ENCODE measurements around the gene DDIT3. TPM values are rescaled to one million over a fixed set of nuclear protein-coding genes. Genes with fewer than 3 reads are reported as not detected.
A peak's percentile ranks its signal among the peaks of the same experiment; 100 is the strongest.

Gene DDIT3
- total and polyA plus RNA-seq, 2 of the 13 experiments (the other 11 are each of a cell fraction or from before 2014, with no cell fraction given), result 27.5 to 48.7 TPM

- TF ChIP-seq ZNF251 (CRISPR knock-in tag; IDR thresholded peaks at IDR 0.05) (no peak), ZBTB26 (CRISPR knock-in tag; IDR thresholded peaks at IDR 0.05; ENCODE audit: borderline replicate concordance) (no peak), MYNN (CRISPR knock-in tag; IDR thresholded peaks at IDR 0.05; ENCODE audit: low read depth) (no peak), TEAD3 (CRISPR knock-in tag; optimal IDR thresholded peaks at IDR 0.05; ENCODE audit: borderline replicate concordance) (peak; percentile 49), ZBTB25 (CRISPR knock-in tag; IDR thresholded peaks at IDR 0.05) (peak; percentile 80; the same call in 1 of the 2 replicates), SP1 (IDR thresholded peaks at IDR 0.05) (no peak), SP1 (CRISPR knock-in tag; IDR thresholded peaks at IDR 0.05) (no peak), BCLAF1 (IDR thresholded peaks at IDR 0.05) (no peak), ZNF224 (CRISPR knock-in tag; IDR thresholded peaks at IDR 0.05) (peak; percentile 81), EED (CRISPR knock-in tag; IDR thresholded peaks at IDR 0.05) (peak; percentile 52; the same call in 1 of the 2 replicates), ZNF446 (CRISPR knock-in tag; IDR thresholded peaks at IDR 0.05) (0 out of 2 replicates have a peak, but pooled peaks have one; percentile 50), ZNF543 (CRISPR knock-in tag; IDR thresholded peaks at IDR 0.05) (no peak), ZNF552 (CRISPR knock-in tag; IDR thresholded peaks at IDR 0.05; ENCODE audit: borderline replicate concordance) (no peak), MEIS2 (CRISPR knock-in tag; IDR thresholded peaks at IDR 0.05) (no peak; the same call in 1 of the 2 replicates)
- TF ChIP-seq, protein P1, sequence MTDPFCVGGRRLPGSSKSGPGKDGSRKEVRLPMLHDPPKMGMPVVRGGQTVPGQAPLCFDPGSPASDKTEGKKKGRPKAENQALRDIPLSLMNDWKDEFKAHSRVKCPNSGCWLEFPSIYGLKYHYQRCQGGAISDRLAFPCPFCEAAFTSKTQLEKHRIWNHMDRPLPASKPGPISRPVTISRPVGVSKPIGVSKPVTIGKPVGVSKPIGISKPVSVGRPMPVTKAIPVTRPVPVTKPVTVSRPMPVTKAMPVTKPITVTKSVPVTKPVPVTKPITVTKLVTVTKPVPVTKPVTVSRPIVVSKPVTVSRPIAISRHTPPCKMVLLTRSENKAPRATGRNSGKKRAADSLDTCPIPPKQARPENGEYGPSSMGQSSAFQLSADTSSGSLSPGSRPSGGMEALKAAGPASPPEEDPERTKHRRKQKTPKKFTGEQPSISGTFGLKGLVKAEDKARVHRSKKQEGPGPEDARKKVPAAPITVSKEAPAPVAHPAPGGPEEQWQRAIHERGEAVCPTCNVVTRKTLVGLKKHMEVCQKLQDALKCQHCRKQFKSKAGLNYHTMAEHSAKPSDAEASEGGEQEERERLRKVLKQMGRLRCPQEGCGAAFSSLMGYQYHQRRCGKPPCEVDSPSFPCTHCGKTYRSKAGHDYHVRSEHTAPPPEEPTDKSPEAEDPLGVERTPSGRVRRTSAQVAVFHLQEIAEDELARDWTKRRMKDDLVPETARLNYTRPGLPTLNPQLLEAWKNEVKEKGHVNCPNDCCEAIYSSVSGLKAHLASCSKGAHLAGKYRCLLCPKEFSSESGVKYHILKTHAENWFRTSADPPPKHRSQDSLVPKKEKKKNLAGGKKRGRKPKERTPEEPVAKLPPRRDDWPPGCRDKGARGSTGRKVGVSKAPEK (CRISPR knock-in tag; IDR thresholded peaks at IDR 0.05; ENCODE audit: borderline replicate concordance), result no peak
- TF ChIP-seq, protein P2, sequence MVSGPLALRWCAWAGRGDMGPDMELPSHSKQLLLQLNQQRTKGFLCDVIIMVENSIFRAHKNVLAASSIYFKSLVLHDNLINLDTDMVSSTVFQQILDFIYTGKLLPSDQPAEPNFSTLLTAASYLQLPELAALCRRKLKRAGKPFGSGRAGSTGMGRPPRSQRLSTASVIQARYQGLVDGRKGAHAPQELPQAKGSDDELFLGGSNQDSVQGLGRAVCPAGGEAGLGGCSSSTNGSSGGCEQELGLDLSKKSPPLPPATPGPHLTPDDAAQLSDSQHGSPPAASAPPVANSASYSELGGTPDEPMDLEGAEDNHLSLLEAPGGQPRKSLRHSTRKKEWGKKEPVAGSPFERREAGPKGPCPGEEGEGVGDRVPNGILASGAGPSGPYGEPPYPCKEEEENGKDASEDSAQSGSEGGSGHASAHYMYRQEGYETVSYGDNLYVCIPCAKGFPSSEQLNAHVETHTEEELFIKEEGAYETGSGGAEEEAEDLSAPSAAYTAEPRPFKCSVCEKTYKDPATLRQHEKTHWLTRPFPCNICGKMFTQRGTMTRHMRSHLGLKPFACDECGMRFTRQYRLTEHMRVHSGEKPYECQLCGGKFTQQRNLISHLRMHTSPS (CRISPR knock-in tag; IDR thresholded peaks at IDR 0.05; ENCODE audit: low read depth), result no peak
These were observed 32.5 kb downstream of the DDIT3 start, which contains the start of gene MARS1 (continued) for GRCh38 chr12:57487597-57488401.

All from HepG2 (cell line).